Measurements from ENCODE around the gene PSMB4.

- TF ChIP-seq POLR2A (IDR thresholded peaks at IDR 0.05) (no peak), CTCF (IDR thresholded peaks at IDR 0.05) (no peak), EP300 (IDR thresholded peaks at IDR 0.05) (no peak), POLR2AphosphoS5 (IDR thresholded peaks at IDR 0.05) (no peak)
Observed at GRCh38 chr1:151408891-151409290, 9.5 kb downstream of the PSMB4 start.

Data from gastroesophageal sphincter (tissue), 3 donors.